Fibroblast of skin of back (primary cell): ENCODE measurements around the gene DENND4C. TPM values are rescaled to one million over a fixed set of nuclear protein-coding genes. Genes with fewer than 3 reads are reported as not detected.
"Not testable (repeated sequence)": the region's sequence is repeated elsewhere in the genome, so short reads cannot be mapped to it uniquely, and the experiment has no call there.

Experiments
- DNase-seq: peaks from one replicate; pipeline ENCODE4 v3.0.0-alpha.2; 2013
- polyA plus RNA-seq, 2 experiments: library from polyadenylated mRNA; unstranded; fragments of 120-200 nt; gene quantifications; one replicate each; pipeline ENCODE4 v1.2.1, GENCODE V29; 2013; ENCODE audit not compliant: insufficient read length in 2 of 2

DENND4C gene
- 12.8 TPM for polyA plus RNA-seq (2013, experiment 1 of 2; ENCODE audit: insufficient read length)
- polyA plus RNA-seq (2013, experiment 2 of 2; ENCODE audit: insufficient read length) = 17.8 TPM

GRCh38 chr9:19230355-19231125 is at the start of gene DENND4C:
DENND4C (plus strand) TSS chr9:19230693; CDS start chr9:19276175, 45,482 bp downstream.
- DNase-seq = peak; percentile 84

- no peak for DNase-seq
Observed at GRCh38 chr9:19180991-19181390, 49.5 kb upstream of the DENND4C start.

- DNase-seq = no peak
Observed at GRCh38 chr9:19181561-19181960, 48.9 kb upstream of the DENND4C start.

GRCh38 chr9:19184144-19184917 is 46.2 kb upstream of the DENND4C start:
- peak; percentile 91 for DNase-seq

GRCh38 chr9:19185191-19185590 is 45.3 kb upstream of the DENND4C start:
- DNase-seq = no peak

- DNase-seq = no peak
Observed at GRCh38 chr9:19186232-19186631, 44.3 kb upstream of the DENND4C start.

GRCh38 chr9:19188771-19189170 is 41.7 kb upstream of the DENND4C start:
- DNase-seq = no peak

GRCh38 chr9:19192202-19193028 is 38.1 kb upstream of the DENND4C start:
- peak; percentile 12 for DNase-seq

- DNase-seq = no peak
Observed at GRCh38 chr9:19193029-19193324, 37.5 kb upstream of the DENND4C start.

GRCh38 chr9:19193358-19193973 is 37.0 kb upstream of the DENND4C start:
- not testable (repeated sequence) for DNase-seq

GRCh38 chr9:19198406-19198805 is 32.1 kb upstream of the DENND4C start:
- no peak for DNase-seq

- no peak for DNase-seq
Observed at GRCh38 chr9:19199012-19199411, 31.5 kb upstream of the DENND4C start.

- no peak for DNase-seq
Observed at GRCh38 chr9:19200229-19200628, 30.3 kb upstream of the DENND4C start.

- no peak for DNase-seq
Observed at GRCh38 chr9:19201899-19202891, 28.3 kb upstream of the DENND4C start.

GRCh38 chr9:19203058-19203457 is 27.4 kb upstream of the DENND4C start:
- no peak for DNase-seq

- DNase-seq = no peak
Observed at GRCh38 chr9:19208653-19209052, 21.8 kb upstream of the DENND4C start.

GRCh38 chr9:19209188-19209587 is 21.3 kb upstream of the DENND4C start:
- no peak for DNase-seq

- no peak for DNase-seq
Observed at GRCh38 chr9:19213823-19214222, 16.7 kb upstream of the DENND4C start.

GRCh38 chr9:19216466-19216865 is 14.0 kb upstream of the DENND4C start:
- DNase-seq = no peak

GRCh38 chr9:19221326-19221725 is 9.2 kb upstream of the DENND4C start:
- no peak for DNase-seq

- DNase-seq = no peak
Observed at GRCh38 chr9:19223724-19224123, 6.8 kb upstream of the DENND4C start.
